Measurements from ENCODE around the gene CLSTN3.
A peak's percentile ranks its signal among the peaks of the same experiment; 100 is the strongest.

The CLSTN3 gene

GRCh38 chr12:7108003-7108795 is 22.0 kb upstream of the CLSTN3 start:
- Mint-ChIP-seq H3K4me1 (peaks cover 59% of the 10 kb centered on the region), H3K27ac (ENCODE audit: low read depth) (peak overlapping the region; percentile 89), H3K9me3 (peaks cover 7% of the 10 kb centered on the region), H3K4me3 (peak overlapping the region; percentile 93), H3K36me3 (ENCODE audit: insufficient read depth) (peaks cover 14% of the 10 kb centered on the region), H3K27me3 (no peaks in the 10 kb centered on the region)
- peak; percentile 97 for ATAC-seq (replicated peaks; ENCODE audit: extremely low read depth, poor library complexity, severe bottlenecking)
- peak; percentile 43 to 46 for DNase-seq (ENCODE audit: low spot score in 2 of 2)

- Mint-ChIP-seq H3K9me3 (peaks cover 7% of the 10 kb centered on the region), H3K27me3 (no peaks in the 10 kb centered on the region), H3K27ac (ENCODE audit: low read depth) (peak within 1 kb of the TSS; percentile 89), H3K4me1 (peaks cover 57% of the 10 kb centered on the region), H3K36me3 (ENCODE audit: insufficient read depth) (peaks cover 9% of the 10 kb centered on the region), H3K4me3 (peak within 1 kb of the TSS; percentile 93)
- ATAC-seq (replicated peaks; ENCODE audit: extremely low read depth, poor library complexity, severe bottlenecking) (peak; percentile 17), DNase-seq (ENCODE audit: low spot score in 2 of 2) (peak; percentile 50 to 74)
Observed at GRCh38 chr12:7108796-7109571, 21.2 kb upstream of the CLSTN3 start, which contains the start of gene C1RL. Gene C1RL (minus strand): TSS chr12:7109214. CDS start chr12:7109180, 34 bp downstream.

GRCh38 chr12:7109572-7109920 is 20.6 kb upstream of the CLSTN3 start:
- H3K36me3 Mint-ChIP-seq (ENCODE audit: insufficient read depth), result peaks cover 7% of the 10 kb centered on the region
- peaks cover 58% of the 10 kb centered on the region for H3K4me1 Mint-ChIP-seq
- H3K27me3 Mint-ChIP-seq, result no peaks in the 10 kb centered on the region

GRCh38 chr12:7110661-7111060 is 19.5 kb upstream of the CLSTN3 start:
- Mint-ChIP-seq H3K36me3 (ENCODE audit: insufficient read depth) (peaks cover 7% of the 10 kb centered on the region), H3K4me1 (peaks cover 51% of the 10 kb centered on the region), H3K9me3 (peaks cover 4% of the 10 kb centered on the region), H3K4me3 (no peak overlapping the region), H3K27ac (ENCODE audit: low read depth) (peak overlapping the region; percentile 49), H3K27me3 (no peaks in the 10 kb centered on the region)
- ATAC-seq (replicated peaks; ENCODE audit: extremely low read depth, poor library complexity, severe bottlenecking), result no peak
- no peak for DNase-seq (ENCODE audit: low spot score in 2 of 2)

More at GRCh38 chr12:7109572-7109920, 20.6 kb upstream of the CLSTN3 start:
- Mint-ChIP-seq H3K27ac (ENCODE audit: low read depth) (peak overlapping the region; percentile 89), H3K9me3 (peaks cover 7% of the 10 kb centered on the region), H3K4me3 (peak overlapping the region; percentile 93)
- no peak for ATAC-seq (replicated peaks; ENCODE audit: extremely low read depth, poor library complexity, severe bottlenecking)
- no peak for DNase-seq (ENCODE audit: low spot score in 2 of 2)

- no peak for DNase-seq (ENCODE audit: low spot score in 2 of 2)
- Mint-ChIP-seq H3K27me3 (no peaks in the 10 kb centered on the region), H3K36me3 (ENCODE audit: insufficient read depth) (peaks cover 7% of the 10 kb centered on the region), H3K4me1 (peaks cover 38% of the 10 kb centered on the region), H3K9me3 (no peaks in the 10 kb centered on the region), H3K4me3 (no peak overlapping the region), H3K27ac (ENCODE audit: low read depth) (no peak overlapping the region)
- no peak for ATAC-seq (replicated peaks; ENCODE audit: extremely low read depth, poor library complexity, severe bottlenecking)
Observed at GRCh38 chr12:7112041-7112440, 18.1 kb upstream of the CLSTN3 start.

- Mint-ChIP-seq H3K27me3 (no peaks in the 10 kb centered on the region), H3K9me3 (no peaks in the 10 kb centered on the region), H3K4me3 (no peak overlapping the region), H3K4me1 (peaks cover 28% of the 10 kb centered on the region), H3K36me3 (ENCODE audit: insufficient read depth) (peaks cover 7% of the 10 kb centered on the region), H3K27ac (ENCODE audit: low read depth) (peak overlapping the region; percentile 73)
- DNase-seq (ENCODE audit: low spot score in 2 of 2) (peak in 1 of 2 donors; percentile 32), ATAC-seq (replicated peaks; ENCODE audit: extremely low read depth, poor library complexity, severe bottlenecking) (no peak)
Observed at GRCh38 chr12:7113389-7113871, 16.7 kb upstream of the CLSTN3 start.

GRCh38 chr12:7114008-7114407 is 16.2 kb upstream of the CLSTN3 start:
- no peaks in the 10 kb centered on the region for H3K9me3 Mint-ChIP-seq
- no peak for DNase-seq (ENCODE audit: low spot score in 2 of 2)
- H3K4me3 Mint-ChIP-seq, result no peak overlapping the region
- ATAC-seq (replicated peaks; ENCODE audit: extremely low read depth, poor library complexity, severe bottlenecking), result no peak
- peaks cover 5% of the 10 kb centered on the region for H3K36me3 Mint-ChIP-seq (ENCODE audit: insufficient read depth)
- H3K27me3 Mint-ChIP-seq, result no peaks in the 10 kb centered on the region
- H3K4me1 Mint-ChIP-seq, result peaks cover 26% of the 10 kb centered on the region
- peak overlapping the region; percentile 73 for H3K27ac Mint-ChIP-seq (ENCODE audit: low read depth)

- peaks cover 3% of the 10 kb centered on the region for H3K36me3 Mint-ChIP-seq (ENCODE audit: insufficient read depth)
- H3K4me3 Mint-ChIP-seq, result no peak overlapping the region
- peaks cover 19% of the 10 kb centered on the region for H3K4me1 Mint-ChIP-seq
- H3K9me3 Mint-ChIP-seq, result no peaks in the 10 kb centered on the region
- ATAC-seq (replicated peaks; ENCODE audit: extremely low read depth, poor library complexity, severe bottlenecking) (no peak), DNase-seq (ENCODE audit: low spot score in 2 of 2) (no peak)
- H3K27me3 Mint-ChIP-seq, result no peaks in the 10 kb centered on the region
- H3K27ac Mint-ChIP-seq (ENCODE audit: low read depth), result peak overlapping the region; percentile 51
Observed at GRCh38 chr12:7114851-7115250, 15.3 kb upstream of the CLSTN3 start.

- Mint-ChIP-seq H3K27ac (ENCODE audit: low read depth) (no peak overlapping the region), H3K9me3 (no peaks in the 10 kb centered on the region), H3K4me3 (no peak overlapping the region), H3K4me1 (peaks cover 9% of the 10 kb centered on the region), H3K36me3 (ENCODE audit: insufficient read depth) (peaks cover 2% of the 10 kb centered on the region), H3K27me3 (no peaks in the 10 kb centered on the region)
- no peak for DNase-seq (ENCODE audit: low spot score in 2 of 2)
- ATAC-seq (replicated peaks; ENCODE audit: extremely low read depth, poor library complexity, severe bottlenecking), result no peak
Observed at GRCh38 chr12:7116196-7116595, 14.0 kb upstream of the CLSTN3 start.

- Mint-ChIP-seq H3K4me3 (no peak overlapping the region), H3K9me3 (no peaks in the 10 kb centered on the region), H3K27ac (ENCODE audit: low read depth) (no peak overlapping the region), H3K27me3 (no peaks in the 10 kb centered on the region), H3K4me1 (peaks cover 9% of the 10 kb centered on the region), H3K36me3 (ENCODE audit: insufficient read depth) (peaks cover 2% of the 10 kb centered on the region)
- no peak for ATAC-seq (replicated peaks; ENCODE audit: extremely low read depth, poor library complexity, severe bottlenecking)
- no peak for DNase-seq (ENCODE audit: low spot score in 2 of 2)
Observed at GRCh38 chr12:7116916-7117315, 13.3 kb upstream of the CLSTN3 start.

GRCh38 chr12:7117670-7118069 is 12.5 kb upstream of the CLSTN3 start:
- Mint-ChIP-seq H3K27ac (ENCODE audit: low read depth) (no peak overlapping the region), H3K9me3 (no peaks in the 10 kb centered on the region), H3K27me3 (no peaks in the 10 kb centered on the region), H3K4me3 (no peak overlapping the region), H3K4me1 (peaks cover 9% of the 10 kb centered on the region), H3K36me3 (ENCODE audit: insufficient read depth) (peaks cover 2% of the 10 kb centered on the region)
- no peak for ATAC-seq (replicated peaks; ENCODE audit: extremely low read depth, poor library complexity, severe bottlenecking)
- DNase-seq (ENCODE audit: low spot score in 2 of 2), result no peak

- H3K27me3 Mint-ChIP-seq, result no peaks in the 10 kb centered on the region
- no peaks in the 10 kb centered on the region for H3K9me3 Mint-ChIP-seq
- no peak overlapping the region for H3K4me3 Mint-ChIP-seq
- H3K36me3 Mint-ChIP-seq (ENCODE audit: insufficient read depth), result peaks cover 2% of the 10 kb centered on the region
- peaks cover 4% of the 10 kb centered on the region for H3K4me1 Mint-ChIP-seq
- no peak for DNase-seq (ENCODE audit: low spot score in 2 of 2)
- no peak for ATAC-seq (replicated peaks; ENCODE audit: extremely low read depth, poor library complexity, severe bottlenecking)
- H3K27ac Mint-ChIP-seq (ENCODE audit: low read depth), result no peak overlapping the region
Observed at GRCh38 chr12:7118881-7119280, 11.3 kb upstream of the CLSTN3 start.
